Lower lobe of right lung (tissue), 2 donors: ENCODE data around the gene BBC3. TPM values are rescaled to one million over a fixed set of nuclear protein-coding genes. Genes with fewer than 3 reads are reported as not detected.

Experiments used
- ATAC-seq, 2 donors: fragments of 200-7000 bp; cut with Tn5 transposase; one replicate each; pipeline ENCODE4 v1.9.1; 2020 to 2022; ENCODE audit warnings: mild to moderate bottlenecking in 2 of 2, moderate library complexity in 2 of 2
- DNase-seq: peaks from one replicate; pipeline ENCODE4 v3.0.0-alpha.2; 2020
- H3K27ac ChIP-seq: fragments of 200-600 bp; one replicate; pipeline ENCODE4 v1.8.0; 2022
- H3K27me3 ChIP-seq: fragments of 200-600 bp; one replicate; pipeline ENCODE4 v1.8.0; 2022; ENCODE audit warnings: low read depth
- H3K36me3 ChIP-seq: fragments of 200-600 bp; one replicate; pipeline ENCODE4 v1.8.0; 2022; ENCODE audit warnings: mild to moderate bottlenecking
- H3K4me1 ChIP-seq: fragments of 200-600 bp; one replicate; pipeline ENCODE4 v1.8.0; 2022
- H3K4me3 ChIP-seq: fragments of 200-600 bp; one replicate; pipeline ENCODE4 v1.8.0; 2022; ENCODE audit warnings: mild to moderate bottlenecking
- H3K9me3 ChIP-seq: fragments of 200-600 bp; one replicate; pipeline ENCODE4 v1.8.0; 2022
- CTCF ChIP-seq: fragments of 200-600 bp; IDR thresholded peaks from one replicate; pipeline ENCODE4 v1.8.0; 2022; ENCODE audit warnings: antibody characterized with exemption, mild to moderate bottlenecking
- intact Hi-C: fragments of 100-400 bp; cut with DNase I; formaldehyde crosslinking; loops from one replicate; pipeline ENCODE4 v1.11.0; 2022
- total RNA-seq: library from RNA; stranded (reverse); fragmentation: NEBNext Ultra II Directional; extraction: Animal tissue kit (Norgen Biotek cat#: 25700); gene quantifications from one replicate; pipeline ENCODE4 v1.2.1, GENCODE V29; 2021
- donor health status: DM: no; HTN: yes; CAD: no; lungs with severe emphysema.

The BBC3 gene
- total RNA-seq, 1 donor from 2014 or later = 18.5 TPM

GRCh38 chr19:47226426-47227351 lies 4.3 kb downstream of the BBC3 start:
- DNase-seq (peak; percentile 93), ATAC-seq (peak; percentile 70 to 79)
- H3K27me3 ChIP-seq = no peaks in the 10 kb centered on the region
- H3K36me3 ChIP-seq = peaks cover 31% of the 10 kb centered on the region
- peak overlapping the region; percentile 91 for H3K4me3 ChIP-seq
- no peaks in the 10 kb centered on the region for H3K9me3 ChIP-seq
- H3K4me1 ChIP-seq = peaks cover 34% of the 10 kb centered on the region
- peak; percentile 29 for TF ChIP-seq CTCF
- intact Hi-C loops = no loop called here
- peak overlapping the region; percentile 100 for H3K27ac ChIP-seq

- peak overlapping the region; percentile 91 for H3K4me3 ChIP-seq
- intact Hi-C loops = no loop called here
- H3K4me1 ChIP-seq = peaks cover 29% of the 10 kb centered on the region
- peak; percentile 86 to 88 for ATAC-seq
- H3K27me3 ChIP-seq = no peaks in the 10 kb centered on the region
- H3K9me3 ChIP-seq = no peaks in the 10 kb centered on the region
- TF ChIP-seq CTCF = peak; percentile 6
- peak overlapping the region; percentile 100 for H3K27ac ChIP-seq
- DNase-seq = peak; percentile 91
- H3K36me3 ChIP-seq = peaks cover 39% of the 10 kb centered on the region
These were observed 5.1 kb downstream of the BBC3 start for GRCh38 chr19:47225746-47226425.

- no peak for TF ChIP-seq CTCF
- intact Hi-C loops = no loop called here
- peaks cover 48% of the 10 kb centered on the region for H3K36me3 ChIP-seq
- H3K27ac ChIP-seq = no peak overlapping the region
- H3K4me3 ChIP-seq = no peak overlapping the region
- no peaks in the 10 kb centered on the region for H3K27me3 ChIP-seq
- peaks cover 11% of the 10 kb centered on the region for H3K4me1 ChIP-seq
- H3K9me3 ChIP-seq = no peaks in the 10 kb centered on the region
- DNase-seq (no peak), ATAC-seq (no peak)
These were observed 9.1 kb downstream of the BBC3 start for GRCh38 chr19:47221890-47222289.

- Histone ChIP-seq H3K27ac (no peak overlapping the region), H3K36me3 (peaks cover 48% of the 10 kb centered on the region), H3K27me3 (no peaks in the 10 kb centered on the region), H3K9me3 (no peaks in the 10 kb centered on the region), H3K4me1 (peaks cover 6% of the 10 kb centered on the region), H3K4me3 (no peak overlapping the region)
- no peak for DNase-seq
- intact Hi-C loops = no loop called here
- no peak for TF ChIP-seq CTCF
- ATAC-seq = no peak
These were observed 9.7 kb downstream of the BBC3 start for GRCh38 chr19:47221080-47221841.

GRCh38 chr19:47215581-47215980 lies 15.4 kb downstream of the BBC3 start:
- no peaks in the 10 kb centered on the region for H3K27me3 ChIP-seq
- H3K9me3 ChIP-seq = no peaks in the 10 kb centered on the region
- DNase-seq (no peak), ATAC-seq (no peak)
- H3K27ac ChIP-seq = no peak overlapping the region
- H3K36me3 ChIP-seq = peaks cover 6% of the 10 kb centered on the region
- peaks cover 9% of the 10 kb centered on the region for H3K4me1 ChIP-seq
- TF ChIP-seq CTCF = no peak
- no peak overlapping the region for H3K4me3 ChIP-seq
- intact Hi-C loops = no loop called here
